ENCODE data around the gene IL17B.

GRCh38 chr5:149364719-149365118 lies 14.4 kb downstream of the IL17B start:
- TF ChIP-seq CREM (CRISPR knock-in tag; IDR thresholded peaks at IDR 0.05) (no peak), GABPB1 (CRISPR knock-in tag; IDR thresholded peaks at IDR 0.05) (no peak), CTCF (IDR thresholded peaks at IDR 0.05) (no peak), ATF2 (CRISPR knock-in tag; IDR thresholded peaks at IDR 0.05; ENCODE audit: borderline replicate concordance, low read depth) (no peak), ATF3 (CRISPR knock-in tag; conservative IDR thresholded peaks at IDR 0.05) (no peak), ZNF423 (CRISPR knock-in tag; IDR thresholded peaks at IDR 0.05) (no peak), ZNF512 (CRISPR knock-in tag; IDR thresholded peaks at IDR 0.05; ENCODE audit: borderline replicate concordance) (no peak)
